Ovary (tissue), 9 donors: ENCODE measurements around the gene VASH2. TPM values are rescaled to one million over a fixed set of nuclear protein-coding genes. Genes with fewer than 3 reads are reported as not detected.

Experiments
- DNase-seq, 5 donors: peaks; one replicate each; pipeline ENCODE4 v3.0.0-alpha.2; 2019 to 2020
- H3K27ac ChIP-seq, 2 donors: fragments of 200-600 bp; one replicate each; pipeline versions ENCODE4 v1.5.1 to v1.8.0; 2019 to 2022
- H3K27me3 ChIP-seq: fragments of 200-600 bp; one replicate; pipeline ENCODE4 v1.8.0; 2022
- H3K36me3 ChIP-seq: fragments of 200-600 bp; sonication (generic); one replicate; pipeline ENCODE4 v1.5.1; 2019
- H3K4me1 ChIP-seq: one replicate; pipeline ENCODE4 v1.8.1; 2013; ENCODE audit warnings: mild to moderate bottlenecking, moderate library complexity; ENCODE audit not compliant: insufficient read depth
- H3K4me3 ChIP-seq: fragments of 200-600 bp; sonication (generic); one replicate; pipeline ENCODE4 v1.5.1; 2017
- H3K9me3 ChIP-seq, 2 donors: fragments of 200-600 bp in 1 of 2; sonication (generic) in 1 of 2; one replicate each; pipeline versions ENCODE4 v1.5.1 to v1.8.1; 2013 to 2019; ENCODE audit warnings: mild to moderate bottlenecking in 1 of 2, moderate library complexity in 1 of 2
- CTCF ChIP-seq, 3 donors: fragments of 450-650 bp in 2 of 3; fragments of 200-600 bp in 1 of 3; IDR thresholded peaks; one replicate each; pipeline versions ENCODE4 v1.5.1 to v1.8.0; 2016 to 2022; ENCODE audit warnings: antibody characterized with exemption in 3 of 3, mild to moderate bottlenecking in 1 of 3
- EP300 ChIP-seq: sonication (generic); formaldehyde crosslinking; IDR thresholded peaks from one replicate; pipeline ENCODE4 v1.6.1; 2017; ENCODE audit warnings: antibody characterized with exemption
- POLR2A ChIP-seq: fragments of 450-650 bp; IDR thresholded peaks from one replicate; pipeline ENCODE4 v1.6.1; 2017; ENCODE audit warnings: antibody characterized with exemption, mild to moderate bottlenecking, moderate library complexity
- whole genome bisulfite sequencing, 3 donors: extraction: QIAGEN DNeasy Blood & Tissue Kit in 1 of 3; methylation state at CpG; one replicate each; pipeline versions ENCODE4 v1.1.5 to v1.1.7; 2013 to 2017; 5-methylcytosine and 5-hydroxymethylcytosine counted together
- intact Hi-C, 4 donors: fragments of 100-400 bp; cut with DNase I; formaldehyde crosslinking; loops; one replicate each; pipeline versions ENCODE4 v1.11.0 to v1.15.1; 2022 to 2023
- polyA plus RNA-seq, 2 donors: library from polyadenylated mRNA; stranded (reverse); fragments of 200-250 nt in 1 of 2; fragments of 350-450 nt in 1 of 2; fragmentation: Illumina TruSeq in 1 of 2; extraction: RNeasy Lipid Tissue Mini Kit (QIAGEN cat#74804) in 1 of 2; gene quantifications; one replicate each; pipeline ENCODE4 v1.2.3, GENCODE V29; 2013 to 2014
- total RNA-seq, 7 donors: library from RNA; depleted of rRNA in 2 of 7; stranded (reverse); fragments of >200 nt in 2 of 7; fragmentation: NEBNext Ultra II Directional in 3 of 7; extraction: Animal tissue kit (Norgen Biotek cat#: 25700) in 3 of 7; gene quantifications; one replicate each; pipeline versions ENCODE4 v1.1.0 to v1.2.4, GENCODE V29; 2016 to 2023
- donor health status: DM: no; HTN: no; CAD: no; lungs with moderate emphysema.
- donor health status: DM: no; HTN: no; CAD: no.
- donor health status: Bipolar disorder and iron deficiency.
- donor health status: DM: yes; HTN: yes; CAD: no.
- donor health status: DM: no; HTN: no; CAD: no.
- donor health status: DM: yes; HTN: yes; CAD: no.

The VASH2 gene
- total and polyA plus RNA-seq, 9 donors, result 0.28 to 2.1 (median 0.83) TPM

GRCh38 chr1:212928323-212929291, 21.7 kb upstream of the VASH2 start:
- H3K4me3 ChIP-seq, result no peak overlapping the region
- intact Hi-C loops, result no loop called here
- TF ChIP-seq EP300 (no peak), POLR2A (no peak), CTCF (IDR thresholded peaks at IDR 0.05) (no peak)
- no peak overlapping the region for H3K27ac ChIP-seq
- no peaks in the 10 kb centered on the region for H3K36me3 ChIP-seq
- H3K9me3 ChIP-seq, result no peaks in the 10 kb centered on the region
- no peaks in the 10 kb centered on the region for H3K4me1 ChIP-seq
- no peaks in the 10 kb centered on the region for H3K27me3 ChIP-seq
- WGBS, 3 donors, result 55 to 73% (median 62%) methylated on average over 10 of the region's 10 CpGs
- DNase-seq, result no peak

- no peaks in the 10 kb centered on the region for H3K4me1 ChIP-seq
- no peaks in the 10 kb centered on the region for H3K9me3 ChIP-seq
- no peak for DNase-seq
- H3K27ac ChIP-seq, result no peak overlapping the region
- H3K36me3 ChIP-seq, result no peaks in the 10 kb centered on the region
- H3K27me3 ChIP-seq, result no peaks in the 10 kb centered on the region
- intact Hi-C loops, result no loop called here
- TF ChIP-seq POLR2A (no peak), EP300 (no peak)
- 82 to 90% (median 82%) methylated on average over 10 of the region's 10 CpGs for WGBS, 3 donors
- H3K4me3 ChIP-seq, result no peak overlapping the region
Measured at GRCh38 chr1:212930986-212931678, 19.2 kb upstream of the VASH2 start.

GRCh38 chr1:212933815-212934471, 16.4 kb upstream of the VASH2 start:
- no peaks in the 10 kb centered on the region for H3K36me3 ChIP-seq
- 82 to 93% (median 93%) methylated on average over 1 of the region's 1 CpG for whole genome bisulfite sequencing, 3 donors
- intact Hi-C loops, result no loop called here
- TF ChIP-seq EP300 (no peak), CTCF (IDR thresholded peaks at IDR 0.05) (no peak)
- no peak overlapping the region for H3K4me3 ChIP-seq
- peaks cover 0 to 3% of the 10 kb centered on the region in 2 donors for H3K9me3 ChIP-seq
- no peak overlapping the region for H3K27ac ChIP-seq
- no peaks in the 10 kb centered on the region for H3K4me1 ChIP-seq
- no peaks in the 10 kb centered on the region for H3K27me3 ChIP-seq
- DNase-seq, result no peak

- no peak overlapping the region for H3K4me3 ChIP-seq
- no peaks in the 10 kb centered on the region for H3K4me1 ChIP-seq
- no peak for DNase-seq
- intact Hi-C loops, result no loop called here
- WGBS, 3 donors, result 87 to 90% (median 87%) methylated on average over 7 of the region's 7 CpGs
- H3K27ac ChIP-seq, result no peak overlapping the region
- TF ChIP-seq EP300 (no peak), CTCF (IDR thresholded peaks at IDR 0.05) (no peak), POLR2A (no peak)
- H3K27me3 ChIP-seq, result no peaks in the 10 kb centered on the region
- H3K36me3 ChIP-seq, result no peaks in the 10 kb centered on the region
- peaks cover 0 to 4% of the 10 kb centered on the region in 2 donors for H3K9me3 ChIP-seq
Measured at GRCh38 chr1:212935387-212935981, 14.9 kb upstream of the VASH2 start.
